SK-N-SH treated with all-trans-retinoic acid at 6 μM for 48 hours (cell line): ENCODE data around the gene TMEM270.

ENCODE experiments used
- ARNTL ChIP-seq: fragments of 450-650 bp; formaldehyde crosslinking; IDR thresholded peaks from 2 replicates; pipeline ENCODE4 v1.5.0; 2020; ENCODE audit warnings: low read depth, mild to moderate bottlenecking, moderate library complexity, borderline replicate concordance
- CREB5 ChIP-seq: fragments of 250-450 bp; sonication (Bioruptor Pico); IDR thresholded peaks from 2 replicates; pipeline ENCODE4 v1.5.1; 2020; ENCODE audit warnings: low read depth, mild to moderate bottlenecking, moderate library complexity
- CSRNP3 ChIP-seq: fragments of 250-450 bp; sonication (Bioruptor Pico); IDR thresholded peaks from 2 replicates; pipeline ENCODE4 v1.5.1; 2021; ENCODE audit warnings: mild to moderate bottlenecking, moderate library complexity
- GLIS3 ChIP-seq: fragments of 250-450 bp; sonication (Bioruptor Pico); IDR thresholded peaks from 2 replicates; pipeline ENCODE4 v1.5.0; 2020; ENCODE audit warnings: mild to moderate bottlenecking, moderate library complexity
- PATZ1 ChIP-seq: fragments of 250-450 bp; sonication (Bioruptor Pico); IDR thresholded peaks from 2 replicates; pipeline ENCODE4 v1.8.0; 2020; ENCODE audit warnings: mild to moderate bottlenecking, moderate library complexity, borderline replicate concordance
- POU6F1 ChIP-seq: fragments of 250-450 bp; sonication (Bioruptor Pico); IDR thresholded peaks from 2 replicates; pipeline ENCODE4 v1.8.0; 2021; ENCODE audit warnings: low read depth, mild to moderate bottlenecking, moderate library complexity, borderline replicate concordance
- RARB ChIP-seq: fragments of 250-450 bp; sonication (Bioruptor Pico); IDR thresholded peaks from 2 replicates; pipeline ENCODE4 v1.8.0; 2021; ENCODE audit warnings: mild to moderate bottlenecking, moderate library complexity
- TCF4 ChIP-seq: fragments of 250-450 bp; sonication (Bioruptor Pico); IDR thresholded peaks from 2 replicates; pipeline ENCODE4 v1.8.0; 2021; ENCODE audit warnings: mild to moderate bottlenecking, moderate library complexity, borderline replicate concordance
- ZFP30 ChIP-seq: fragments of 450-650 bp; formaldehyde crosslinking; IDR thresholded peaks from 2 replicates; pipeline ENCODE4 v1.5.0; 2022; ENCODE audit warnings: mild to moderate bottlenecking, moderate library complexity
- ZNF565 ChIP-seq: fragments of 450-650 bp; formaldehyde crosslinking; conservative IDR thresholded peaks from 2 replicates; pipeline ENCODE4 v1.5.0; 2020; ENCODE audit warnings: low read depth, mild to moderate bottlenecking, moderate library complexity
- ZNF70 ChIP-seq: fragments of 450-650 bp; formaldehyde crosslinking; IDR thresholded peaks from 2 replicates; pipeline ENCODE4 v1.5.0; 2020; ENCODE audit warnings: mild to moderate bottlenecking, moderate library complexity

- TF ChIP-seq PATZ1 (CRISPR knock-in tag) (no peak), POU6F1 (no peak), GLIS3 (no peak), RARB (CRISPR knock-in tag) (no peak), CREB5 (CRISPR knock-in tag) (no peak), ZFP30 (CRISPR knock-in tag) (no peak), TCF4 (CRISPR knock-in tag) (no peak), ZNF70 (CRISPR knock-in tag) (no peak), CSRNP3 (CRISPR knock-in tag) (no peak), ARNTL (CRISPR knock-in tag) (no peak), ZNF565 (CRISPR knock-in tag) (no peak)
Measured at GRCh38 chr7:73890555-73891147, 29.7 kb downstream of the TMEM270 start.
